HG03064 (cell line): Measurements from ENCODE around the gene GRID2IP.
"Not testable (repeated sequence)": the region's sequence is repeated elsewhere in the genome, so short reads cannot be mapped to it uniquely, and the experiment has no call there.

ENCODE experiments used
- ATAC-seq: cut with Tn5 transposase; IDR thresholded peaks from one replicate; pipeline ENCODE4 v1.9.1; 2021; ENCODE audit warnings: low read depth; ENCODE audit not compliant: unreplicated experiment

The GRID2IP gene

DNA sequence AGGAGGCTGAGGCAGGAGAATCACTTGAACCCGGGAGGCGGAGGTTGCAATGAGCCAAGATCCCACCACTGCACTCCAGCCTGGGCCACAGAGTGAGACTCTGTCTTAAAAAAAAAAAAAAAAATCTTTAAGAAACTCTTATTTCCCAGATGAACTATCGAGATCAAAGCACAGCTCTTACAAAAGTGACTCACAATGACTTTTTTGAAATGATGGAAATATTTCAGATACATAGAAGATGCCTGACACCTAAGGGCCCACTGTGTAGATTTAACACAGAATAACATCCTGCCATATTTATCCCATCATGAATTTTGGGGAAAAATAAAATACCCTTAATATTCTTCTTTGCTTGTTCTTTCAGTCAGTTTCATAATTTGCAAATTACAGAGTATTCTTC, 92.6 kb downstream of the GRID2IP start:
- not testable (repeated sequence) for ATAC-seq

DNA sequence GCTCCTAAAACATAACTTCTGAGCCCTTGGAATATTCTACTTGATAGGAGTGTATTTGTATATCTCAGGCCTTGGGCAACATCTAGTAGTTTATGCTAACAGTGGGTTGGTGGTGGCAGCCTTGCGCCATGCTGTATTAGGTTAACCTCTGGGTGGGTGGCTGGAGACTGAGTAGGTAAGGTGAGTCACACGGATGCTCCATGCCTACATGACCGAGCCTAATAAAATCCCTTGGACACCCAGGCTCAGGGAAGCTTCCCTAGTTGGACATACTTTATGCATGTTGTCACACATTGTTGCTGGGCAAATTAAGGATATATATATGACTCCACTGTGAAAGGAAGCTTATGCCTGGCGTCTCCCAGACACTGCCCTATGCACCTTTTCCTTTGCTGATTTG, 97.5 kb downstream of the GRID2IP start:
- no peak for ATAC-seq

DNA sequence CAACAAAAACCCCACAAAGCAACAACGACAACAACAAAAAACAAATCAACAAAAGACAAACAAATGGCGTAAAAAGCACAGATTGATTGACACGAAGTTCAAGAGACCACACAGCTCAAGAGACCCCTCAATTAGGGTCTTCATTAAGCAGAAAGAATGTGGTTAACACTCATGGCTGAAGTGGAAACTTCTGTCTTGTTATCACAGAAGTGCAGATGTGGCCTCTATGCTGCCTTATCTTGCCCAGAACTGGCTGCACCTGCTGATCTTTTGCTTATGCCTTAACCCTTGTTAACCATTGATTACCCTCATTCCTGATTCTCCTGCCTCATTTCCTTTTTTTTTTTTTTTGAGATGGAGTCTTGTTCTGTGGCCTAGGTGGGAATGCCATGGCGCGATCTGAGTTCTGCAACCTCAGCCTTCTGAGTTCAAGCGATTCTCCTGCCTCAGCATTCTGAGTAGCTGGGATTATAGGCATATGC, 100.0 kb downstream of the GRID2IP start:
- ATAC-seq: no peak

DNA sequence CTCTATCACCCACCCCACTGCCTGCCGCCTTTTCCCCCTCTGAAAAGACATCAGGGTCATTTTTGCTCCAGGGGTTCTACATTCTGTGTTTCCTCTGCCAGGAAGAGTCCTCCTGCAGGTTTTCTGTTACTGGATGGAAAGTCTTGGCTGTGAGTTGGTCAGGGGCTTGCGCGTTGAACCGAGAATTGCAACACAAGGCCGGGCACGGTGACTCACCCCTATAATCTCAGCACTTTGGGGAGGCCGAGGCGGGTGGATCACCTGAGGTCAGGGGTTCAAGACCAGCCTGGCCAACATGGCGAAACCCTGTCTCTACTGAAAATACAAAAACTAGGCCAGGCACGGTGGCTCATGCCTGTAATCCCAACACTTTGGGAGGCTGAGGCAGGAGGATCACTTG, 100.7 kb downstream of the GRID2IP start:
- not testable (repeated sequence) for ATAC-seq

DNA sequence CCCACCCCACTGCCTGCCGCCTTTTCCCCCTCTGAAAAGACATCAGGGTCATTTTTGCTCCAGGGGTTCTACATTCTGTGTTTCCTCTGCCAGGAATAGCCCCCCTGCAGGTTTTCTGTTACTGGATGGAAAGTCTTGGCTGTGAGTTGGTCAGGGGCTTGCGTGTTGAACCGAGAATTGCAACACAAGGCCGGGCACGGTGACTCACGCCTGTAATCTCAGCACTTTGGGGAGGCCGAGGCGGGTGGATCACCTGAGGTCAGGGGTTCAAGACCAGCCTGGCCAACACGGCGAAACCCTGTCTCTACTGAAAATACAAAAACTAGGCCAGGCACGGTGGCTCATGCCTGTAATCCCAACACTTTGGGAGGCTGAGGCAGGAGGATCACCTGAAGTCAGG, 101.4 kb downstream of the GRID2IP start:
- not testable (repeated sequence) for ATAC-seq

DNA sequence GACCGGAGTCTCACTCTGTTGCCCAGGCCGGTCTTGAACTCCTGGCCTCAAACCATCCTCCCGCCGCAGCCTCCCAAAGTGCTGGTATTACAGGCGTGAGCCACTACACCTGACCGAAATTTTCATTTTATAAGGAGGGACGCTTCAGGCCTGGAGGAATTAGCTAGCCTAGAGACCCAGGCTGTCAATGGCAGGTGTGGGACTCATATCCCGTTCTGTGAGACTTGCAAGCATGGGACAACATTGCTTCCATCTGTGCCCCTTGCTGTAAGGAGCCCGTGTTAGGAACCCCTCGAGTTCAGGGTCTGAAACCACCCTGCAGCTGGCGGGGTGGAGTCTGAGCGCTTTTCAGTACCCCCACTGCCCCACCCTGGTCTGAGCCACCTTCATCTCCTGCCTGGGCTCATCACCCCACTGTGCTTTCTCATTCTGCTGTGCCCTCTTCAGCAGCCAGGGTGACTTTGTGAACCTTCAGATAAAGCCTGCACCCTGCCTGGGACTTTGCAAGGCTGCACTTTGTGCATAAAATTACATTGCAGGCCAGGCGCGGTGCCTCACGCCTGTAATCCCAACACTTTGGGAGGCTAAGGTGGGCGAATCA, 102.2 kb downstream of the GRID2IP start:
- ATAC-seq: no peak

DNA sequence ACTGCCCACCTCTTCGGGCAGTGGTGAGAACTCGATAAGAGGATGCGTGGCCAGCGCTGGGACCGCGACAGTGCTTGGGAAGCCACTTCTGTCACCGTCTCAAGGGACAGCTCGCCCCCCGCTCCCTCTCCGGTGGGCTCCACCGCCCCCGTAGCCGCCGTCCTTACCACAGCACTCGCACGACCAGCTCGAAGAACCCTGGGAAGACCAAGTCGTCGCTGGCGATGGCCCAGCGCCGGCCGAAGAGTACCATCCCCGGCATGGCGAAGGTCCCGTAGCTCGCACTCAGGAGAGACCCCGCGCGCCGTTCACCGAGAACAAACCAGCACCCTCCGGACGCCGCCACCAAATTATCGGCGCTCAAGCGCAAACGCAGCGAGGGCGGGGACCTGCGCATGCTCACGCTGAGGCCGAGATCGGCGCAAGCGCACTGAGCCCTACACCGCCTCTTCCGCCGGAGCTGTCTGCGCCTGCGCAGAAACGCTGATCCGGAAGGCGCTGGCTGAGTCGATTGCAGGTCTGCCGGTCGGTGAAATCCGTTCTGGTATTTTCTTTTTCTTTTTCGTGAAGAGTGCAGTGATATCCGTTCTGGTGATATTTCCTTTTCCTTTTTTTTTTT, 103.6 kb downstream of the GRID2IP start, which contains the start of gene DAGLB:
TSS of gene DAGLB (minus strand) at position 374 of the 619 bp plus-strand sequence. CDS start at position 262, 112 bp downstream.
- ATAC-seq: peak; percentile 68
